ENCODE measurements around the gene C17orf114.

DNA sequence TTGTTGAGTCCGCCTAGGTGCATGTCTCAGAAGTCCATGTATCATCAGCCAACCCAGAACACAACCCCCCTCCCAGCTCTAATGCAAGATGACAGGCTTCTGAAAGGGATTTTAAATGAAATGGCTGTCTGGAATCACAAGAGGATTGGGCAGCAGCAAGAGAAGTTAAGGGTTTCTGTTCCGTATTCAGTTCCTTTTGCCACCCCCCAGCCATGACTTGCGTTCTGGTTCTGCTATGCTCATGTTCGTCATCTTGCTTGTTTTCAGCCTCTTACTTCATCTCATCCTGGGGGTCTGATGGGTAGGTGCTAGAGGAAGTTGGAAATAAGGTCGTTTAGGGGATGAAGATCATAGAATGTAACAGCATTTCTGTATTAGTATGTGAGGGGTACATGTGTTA lies 43.0 kb upstream of the C17orf114 start:
- TF ChIP-seq POLR2A (IDR thresholded peaks at IDR 0.05) (no peak), CTCF (IDR thresholded peaks at IDR 0.05) (no peak), POLR2AphosphoS5 (IDR thresholded peaks at IDR 0.05; ENCODE audit: insufficient read depth in 1 of 2, low read depth in 1 of 2) (no peak)
